PC-3 (cell line): ENCODE results near the gene C6orf136.

Experiments used
- EZH2 ChIP-seq: fragments of 300-600 bp; sonication (generic); IDR thresholded peaks from one replicate; pipeline ENCODE4 v1.6.1; 2017; ENCODE audit warnings: antibody characterized with exemption, mild to moderate bottlenecking, low read length; ENCODE audit not compliant: unreplicated experiment
- EZH2phosphoT487 ChIP-seq: fragments of 300-600 bp; sonication (generic); IDR thresholded peaks from 2 replicates; pipeline ENCODE4 v1.6.1; 2018; ENCODE audit warnings: mild to moderate bottlenecking, antibody characterized with exemption, low read length, borderline replicate concordance
- TF ChIP-seq, protein P1 (sequence below): fragments of 300-600 bp; sonication (generic); conservative IDR thresholded peaks from 2 replicates; pipeline ENCODE4 v1.5.1; 2017; ENCODE audit warnings: antibody characterized with exemption, low read depth, mild to moderate bottlenecking, low read length

GRCh38 chr6:30672445-30673253 is 25.7 kb downstream of the C6orf136 start, which contains the start of gene DHX16:
- TF ChIP-seq, protein P1, sequence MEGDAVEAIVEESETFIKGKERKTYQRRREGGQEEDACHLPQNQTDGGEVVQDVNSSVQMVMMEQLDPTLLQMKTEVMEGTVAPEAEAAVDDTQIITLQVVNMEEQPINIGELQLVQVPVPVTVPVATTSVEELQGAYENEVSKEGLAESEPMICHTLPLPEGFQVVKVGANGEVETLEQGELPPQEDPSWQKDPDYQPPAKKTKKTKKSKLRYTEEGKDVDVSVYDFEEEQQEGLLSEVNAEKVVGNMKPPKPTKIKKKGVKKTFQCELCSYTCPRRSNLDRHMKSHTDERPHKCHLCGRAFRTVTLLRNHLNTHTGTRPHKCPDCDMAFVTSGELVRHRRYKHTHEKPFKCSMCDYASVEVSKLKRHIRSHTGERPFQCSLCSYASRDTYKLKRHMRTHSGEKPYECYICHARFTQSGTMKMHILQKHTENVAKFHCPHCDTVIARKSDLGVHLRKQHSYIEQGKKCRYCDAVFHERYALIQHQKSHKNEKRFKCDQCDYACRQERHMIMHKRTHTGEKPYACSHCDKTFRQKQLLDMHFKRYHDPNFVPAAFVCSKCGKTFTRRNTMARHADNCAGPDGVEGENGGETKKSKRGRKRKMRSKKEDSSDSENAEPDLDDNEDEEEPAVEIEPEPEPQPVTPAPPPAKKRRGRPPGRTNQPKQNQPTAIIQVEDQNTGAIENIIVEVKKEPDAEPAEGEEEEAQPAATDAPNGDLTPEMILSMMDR = peak; percentile 95
- TF ChIP-seq EZH2phosphoT487 (no peak), EZH2 (no peak)
